Upper lobe of left lung (tissue), 4 donors: Measurements from ENCODE around the gene OAS1.

Experiments used
- CTCF ChIP-seq, 6 experiments: fragments of 450-650 bp in 4 of 6; fragments of 200-600 bp in 2 of 6; sonication (generic) in 2 of 6; IDR thresholded peaks; one replicate each; pipeline ENCODE4 v1.5.1; 2016 to 2019; ENCODE audit warnings: antibody characterized with exemption in 6 of 6
- EP300 ChIP-seq, 4 donors: sonication (generic); formaldehyde crosslinking; IDR thresholded peaks; one replicate each; pipeline ENCODE4 v1.5.1; 2017; ENCODE audit warnings: antibody characterized with exemption in 4 of 4, control low read depth in 2 of 4
- POLR2A ChIP-seq, 4 donors: fragments of 450-650 bp; IDR thresholded peaks; one replicate each; pipeline ENCODE4 v1.5.1; 2016 to 2017; ENCODE audit warnings: antibody characterized with exemption in 4 of 4, mild to moderate bottlenecking in 2 of 4
- POLR2AphosphoS5 ChIP-seq, 2 donors: sonication (generic); formaldehyde crosslinking; IDR thresholded peaks; one replicate each; pipeline ENCODE4 v1.5.1; 2017; ENCODE audit warnings: antibody characterized with exemption in 2 of 2

GRCh38 chr12:112916270-112916669, 9.5 kb downstream of the OAS1 start:
- no peak for TF ChIP-seq CTCF (IDR thresholded peaks at IDR 0.05)
- no peak for TF ChIP-seq POLR2AphosphoS5 (IDR thresholded peaks at IDR 0.05)
- no peak for TF ChIP-seq POLR2A (IDR thresholded peaks at IDR 0.05)
- no peak for TF ChIP-seq EP300 (IDR thresholded peaks at IDR 0.05)
